Measurements from ENCODE around the gene BCL2L12. TPM values are rescaled to one million over a fixed set of nuclear protein-coding genes. Genes with fewer than 3 reads are reported as not detected.

Gene BCL2L12
- total and polyA plus RNA-seq, 2 of the 13 experiments (the other 11 are each of a cell fraction or from before 2014, with no cell fraction given): 26.8 to 40.8 TPM

DNA sequence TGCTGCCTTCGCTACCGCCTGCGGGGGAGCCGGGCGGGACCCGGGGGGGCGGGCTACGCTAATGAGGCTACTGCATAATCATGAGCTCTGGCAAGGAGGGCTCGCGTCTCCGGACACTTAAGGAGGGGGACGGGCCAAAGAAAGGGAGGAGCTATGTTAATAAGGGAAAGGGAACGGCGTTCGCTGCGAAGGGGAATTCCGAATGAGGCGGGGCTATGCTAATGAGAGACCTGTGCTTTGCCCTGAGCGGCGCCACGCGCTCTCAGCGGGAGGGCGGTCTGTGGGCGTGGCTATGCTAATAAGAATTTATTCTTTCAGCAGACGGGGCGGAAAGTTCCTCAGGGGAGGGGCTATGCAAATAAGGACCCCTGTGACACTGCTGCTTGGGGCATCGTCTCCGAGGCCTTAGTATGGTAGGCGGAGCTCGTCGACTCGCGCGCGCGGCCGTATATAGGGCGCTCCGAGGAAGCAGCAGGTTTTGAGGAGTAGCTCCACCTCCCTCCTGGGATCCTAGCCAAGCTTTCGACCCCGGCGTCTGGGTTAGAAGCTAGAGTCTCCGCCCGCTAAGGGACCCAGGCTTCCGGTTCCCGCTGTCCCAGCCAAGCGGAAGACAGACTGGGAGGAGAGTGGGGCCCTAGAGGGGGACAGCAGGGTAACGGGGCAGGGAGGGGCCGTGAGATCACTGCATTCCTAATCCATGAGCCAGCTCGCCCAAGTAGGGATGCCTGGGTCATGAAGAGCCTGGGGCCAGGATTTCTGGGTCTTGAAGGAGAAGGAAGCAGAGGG, 25.4 kb upstream of the BCL2L12 start, which contains the start of gene RRAS (continued):
- TF ChIP-seq ZNF546 (CRISPR knock-in tag; conservative IDR thresholded peaks at IDR 0.05) (no peak), HINFP (CRISPR knock-in tag; IDR thresholded peaks at IDR 0.05; ENCODE audit: low read depth) (peak; percentile 6; the same call in 1 of the 2 replicates), THAP11 (CRISPR knock-in tag; IDR thresholded peaks at IDR 0.05) (peak; percentile 96), HDAC6 (IDR thresholded peaks at IDR 0.05; ENCODE audit: low read depth, low read length) (no peak), ZFP1 (CRISPR knock-in tag; IDR thresholded peaks at IDR 0.05) (no peak), KDM1A (CRISPR knock-in tag; IDR thresholded peaks at IDR 0.05) (0 out of 2 replicates have a peak, but pooled peaks have one; percentile 21), ZNF10 (CRISPR knock-in tag; IDR thresholded peaks at IDR 0.05; ENCODE audit: borderline replicate concordance, low read depth) (no peak), MED1 (CRISPR knock-in tag; IDR thresholded peaks at IDR 0.05) (peak; percentile 79), FOXO1 (CRISPR knock-in tag; IDR thresholded peaks at IDR 0.05) (no peak; the same call in 1 of the 2 replicates), SKI (IDR thresholded peaks at IDR 0.05; ENCODE audit: partially characterized antibody) (peak; percentile 81), THRA (CRISPR knock-in tag; IDR thresholded peaks at IDR 0.05; ENCODE audit: borderline replicate concordance) (peak; percentile 44; the same call in 1 of the 2 replicates), FOXK1 (CRISPR knock-in tag; IDR thresholded peaks at IDR 0.05; ENCODE audit: borderline replicate concordance, low read depth) (peak; percentile 65; the same call in 1 of the 2 replicates), FOXA3 (CRISPR knock-in tag; IDR thresholded peaks at IDR 0.05) (peak; percentile 34; the same call in 1 of the 2 replicates), ZNF367 (CRISPR knock-in tag; IDR thresholded peaks at IDR 0.05; ENCODE audit: borderline replicate concordance) (no peak), ZFY (CRISPR knock-in tag; IDR thresholded peaks at IDR 0.05) (peak; percentile 21; the same call in 1 of the 2 replicates), ZBTB25 (CRISPR knock-in tag; IDR thresholded peaks at IDR 0.05) (peak; percentile 93), NAIF1 (CRISPR knock-in tag; IDR thresholded peaks at IDR 0.05; ENCODE audit: borderline replicate concordance) (peak; percentile 38; the same call in 1 of the 2 replicates)
- TF ChIP-seq, protein P1, sequence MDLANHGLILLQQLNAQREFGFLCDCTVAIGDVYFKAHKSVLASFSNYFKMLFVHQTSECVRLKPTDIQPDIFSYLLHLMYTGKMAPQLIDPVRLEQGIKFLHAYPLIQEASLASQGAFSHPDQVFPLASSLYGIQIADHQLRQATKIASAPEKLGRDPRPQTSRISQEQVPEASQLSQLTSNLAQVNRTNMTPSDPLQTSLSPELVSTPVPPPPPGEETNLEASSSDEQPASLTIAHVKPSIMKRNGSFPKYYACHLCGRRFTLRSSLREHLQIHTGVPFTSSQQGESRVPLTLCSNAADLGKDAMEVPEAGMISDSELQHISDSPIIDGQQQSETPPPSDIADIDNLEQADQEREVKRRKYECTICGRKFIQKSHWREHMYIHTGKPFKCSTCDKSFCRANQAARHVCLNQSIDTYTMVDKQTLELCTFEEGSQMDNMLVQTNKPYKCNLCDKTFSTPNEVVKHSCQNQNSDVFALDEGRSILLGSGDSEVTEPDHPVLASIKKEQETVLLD (CRISPR knock-in tag; IDR thresholded peaks at IDR 0.05; ENCODE audit: low read depth): peak; percentile 88
- TF ChIP-seq, protein P2, sequence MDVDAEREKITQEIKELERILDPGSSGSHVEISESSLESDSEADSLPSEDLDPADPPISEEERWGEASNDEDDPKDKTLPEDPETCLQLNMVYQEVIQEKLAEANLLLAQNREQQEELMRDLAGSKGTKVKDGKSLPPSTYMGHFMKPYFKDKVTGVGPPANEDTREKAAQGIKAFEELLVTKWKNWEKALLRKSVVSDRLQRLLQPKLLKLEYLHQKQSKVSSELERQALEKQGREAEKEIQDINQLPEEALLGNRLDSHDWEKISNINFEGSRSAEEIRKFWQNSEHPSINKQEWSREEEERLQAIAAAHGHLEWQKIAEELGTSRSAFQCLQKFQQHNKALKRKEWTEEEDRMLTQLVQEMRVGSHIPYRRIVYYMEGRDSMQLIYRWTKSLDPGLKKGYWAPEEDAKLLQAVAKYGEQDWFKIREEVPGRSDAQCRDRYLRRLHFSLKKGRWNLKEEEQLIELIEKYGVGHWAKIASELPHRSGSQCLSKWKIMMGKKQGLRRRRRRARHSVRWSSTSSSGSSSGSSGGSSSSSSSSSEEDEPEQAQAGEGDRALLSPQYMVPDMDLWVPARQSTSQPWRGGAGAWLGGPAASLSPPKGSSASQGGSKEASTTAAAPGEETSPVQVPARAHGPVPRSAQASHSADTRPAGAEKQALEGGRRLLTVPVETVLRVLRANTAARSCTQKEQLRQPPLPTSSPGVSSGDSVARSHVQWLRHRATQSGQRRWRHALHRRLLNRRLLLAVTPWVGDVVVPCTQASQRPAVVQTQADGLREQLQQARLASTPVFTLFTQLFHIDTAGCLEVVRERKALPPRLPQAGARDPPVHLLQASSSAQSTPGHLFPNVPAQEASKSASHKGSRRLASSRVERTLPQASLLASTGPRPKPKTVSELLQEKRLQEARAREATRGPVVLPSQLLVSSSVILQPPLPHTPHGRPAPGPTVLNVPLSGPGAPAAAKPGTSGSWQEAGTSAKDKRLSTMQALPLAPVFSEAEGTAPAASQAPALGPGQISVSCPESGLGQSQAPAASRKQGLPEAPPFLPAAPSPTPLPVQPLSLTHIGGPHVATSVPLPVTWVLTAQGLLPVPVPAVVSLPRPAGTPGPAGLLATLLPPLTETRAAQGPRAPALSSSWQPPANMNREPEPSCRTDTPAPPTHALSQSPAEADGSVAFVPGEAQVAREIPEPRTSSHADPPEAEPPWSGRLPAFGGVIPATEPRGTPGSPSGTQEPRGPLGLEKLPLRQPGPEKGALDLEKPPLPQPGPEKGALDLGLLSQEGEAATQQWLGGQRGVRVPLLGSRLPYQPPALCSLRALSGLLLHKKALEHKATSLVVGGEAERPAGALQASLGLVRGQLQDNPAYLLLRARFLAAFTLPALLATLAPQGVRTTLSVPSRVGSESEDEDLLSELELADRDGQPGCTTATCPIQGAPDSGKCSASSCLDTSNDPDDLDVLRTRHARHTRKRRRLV (CRISPR knock-in tag; IDR thresholded peaks at IDR 0.05): peak; percentile 98

All from HepG2 (cell line).